ENCODE measurements around the gene CEP135. TPM values are rescaled to one million over a fixed set of nuclear protein-coding genes. Genes with fewer than 3 reads are reported as not detected.

The CEP135 gene
- total RNA-seq, 2 donors from 2014 or later: 4.0 to 7.3 TPM

DNA sequence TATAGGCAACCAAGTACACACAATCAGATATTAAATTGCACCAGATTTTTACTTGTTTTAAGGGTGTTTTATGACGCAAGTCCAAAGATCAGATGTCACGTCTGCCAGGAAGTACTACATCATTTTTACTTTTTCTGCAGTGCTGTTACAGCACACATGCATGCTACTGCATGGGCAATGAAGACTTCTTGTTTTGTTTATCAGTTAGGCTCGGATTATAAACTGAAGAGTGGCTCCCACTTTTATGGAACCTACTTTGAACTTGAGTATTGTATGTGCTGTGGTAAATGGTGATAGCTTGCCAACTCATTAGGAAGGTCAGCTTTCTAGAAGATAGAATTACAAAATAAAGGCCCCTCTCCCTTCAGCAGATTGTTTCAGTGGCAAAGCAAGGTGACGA lies 131.6 kb downstream of the CEP135 start:
- H3K36me3 ChIP-seq: no peaks in the 10 kb centered on the region
- H3K9me3 ChIP-seq: no peaks in the 10 kb centered on the region
- no peak overlapping the region for H3K4me3 ChIP-seq
- H3K4me1 ChIP-seq: no peaks in the 10 kb centered on the region
- peak; percentile 38 for DNase-seq
- H3K27me3 ChIP-seq: no peaks in the 10 kb centered on the region
- no peak overlapping the region for H3K27ac ChIP-seq
- intact Hi-C loops (cut with DNase I): no loop called here
- H3K9ac ChIP-seq (ENCODE audit: low read depth in 2 of 2, low read length in 2 of 2): no peak overlapping the region
- TF ChIP-seq, protein P1, sequence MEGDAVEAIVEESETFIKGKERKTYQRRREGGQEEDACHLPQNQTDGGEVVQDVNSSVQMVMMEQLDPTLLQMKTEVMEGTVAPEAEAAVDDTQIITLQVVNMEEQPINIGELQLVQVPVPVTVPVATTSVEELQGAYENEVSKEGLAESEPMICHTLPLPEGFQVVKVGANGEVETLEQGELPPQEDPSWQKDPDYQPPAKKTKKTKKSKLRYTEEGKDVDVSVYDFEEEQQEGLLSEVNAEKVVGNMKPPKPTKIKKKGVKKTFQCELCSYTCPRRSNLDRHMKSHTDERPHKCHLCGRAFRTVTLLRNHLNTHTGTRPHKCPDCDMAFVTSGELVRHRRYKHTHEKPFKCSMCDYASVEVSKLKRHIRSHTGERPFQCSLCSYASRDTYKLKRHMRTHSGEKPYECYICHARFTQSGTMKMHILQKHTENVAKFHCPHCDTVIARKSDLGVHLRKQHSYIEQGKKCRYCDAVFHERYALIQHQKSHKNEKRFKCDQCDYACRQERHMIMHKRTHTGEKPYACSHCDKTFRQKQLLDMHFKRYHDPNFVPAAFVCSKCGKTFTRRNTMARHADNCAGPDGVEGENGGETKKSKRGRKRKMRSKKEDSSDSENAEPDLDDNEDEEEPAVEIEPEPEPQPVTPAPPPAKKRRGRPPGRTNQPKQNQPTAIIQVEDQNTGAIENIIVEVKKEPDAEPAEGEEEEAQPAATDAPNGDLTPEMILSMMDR (IDR thresholded peaks at IDR 0.05): no peak

DNA sequence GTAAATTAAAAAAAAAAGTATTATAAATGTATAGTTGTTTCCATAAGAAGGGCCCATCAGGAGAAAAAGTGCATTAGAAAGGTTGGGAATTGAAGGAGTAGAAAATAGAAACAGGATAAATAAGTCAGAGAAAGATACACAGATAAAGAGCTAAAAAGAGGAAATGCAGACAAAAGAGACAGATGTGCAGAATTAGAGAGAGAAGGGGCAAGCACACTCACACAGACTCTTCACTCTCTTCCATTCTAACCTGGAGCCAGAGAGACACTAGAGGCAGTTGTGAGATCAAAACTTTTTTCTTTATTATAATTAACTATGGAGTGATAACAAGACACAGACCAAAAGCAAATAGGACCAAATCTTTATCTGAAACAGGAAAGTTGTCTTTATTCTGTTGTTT lies 134.1 kb downstream of the CEP135 start:
- Histone ChIP-seq H3K36me3 (no peaks in the 10 kb centered on the region), H3K27me3 (no peaks in the 10 kb centered on the region), H3K9ac (ENCODE audit: low read depth in 2 of 2, low read length in 2 of 2) (no peak overlapping the region), H3K4me3 (no peak overlapping the region), H3K9me3 (no peaks in the 10 kb centered on the region), H3K4me1 (no peaks in the 10 kb centered on the region), H3K27ac (no peak overlapping the region)
- DNase-seq: no peak
- TF ChIP-seq, protein P1 (IDR thresholded peaks at IDR 0.05): no peak
- intact Hi-C loops (cut with DNase I): no loop called here

Other genes starting within 250 kb of the CEP135 start
- gene EXOC1L, start 129.2 kb upstream of the CEP135 start, total RNA-seq: not detected
- 10 to 100 TPM; 28.9 to 31.8 TPM for gene EXOC1, start 95.3 kb upstream of the CEP135 start, total RNA-seq

All from colonic mucosa (tissue), 4 donors.